ENCODE measurements around the gene TSNAXIP1.

TSNAXIP1 gene, protein sequence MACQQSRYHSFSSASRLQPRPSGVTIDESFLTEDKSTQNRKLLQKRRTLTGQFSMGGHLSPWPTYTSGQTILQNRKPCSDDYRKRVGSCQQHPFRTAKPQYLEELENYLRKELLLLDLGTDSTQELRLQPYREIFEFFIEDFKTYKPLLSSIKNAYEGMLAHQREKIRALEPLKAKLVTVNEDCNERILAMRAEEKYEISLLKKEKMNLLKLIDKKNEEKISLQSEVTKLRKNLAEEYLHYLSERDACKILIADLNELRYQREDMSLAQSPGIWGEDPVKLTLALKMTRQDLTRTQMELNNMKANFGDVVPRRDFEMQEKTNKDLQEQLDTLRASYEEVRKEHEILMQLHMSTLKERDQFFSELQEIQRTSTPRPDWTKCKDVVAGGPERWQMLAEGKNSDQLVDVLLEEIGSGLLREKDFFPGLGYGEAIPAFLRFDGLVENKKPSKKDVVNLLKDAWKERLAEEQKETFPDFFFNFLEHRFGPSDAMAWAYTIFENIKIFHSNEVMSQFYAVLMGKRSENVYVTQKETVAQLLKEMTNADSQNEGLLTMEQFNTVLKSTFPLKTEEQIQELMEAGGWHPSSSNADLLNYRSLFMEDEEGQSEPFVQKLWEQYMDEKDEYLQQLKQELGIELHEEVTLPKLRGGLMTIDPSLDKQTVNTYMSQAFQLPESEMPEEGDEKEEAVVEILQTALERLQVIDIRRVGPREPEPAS

DNA sequence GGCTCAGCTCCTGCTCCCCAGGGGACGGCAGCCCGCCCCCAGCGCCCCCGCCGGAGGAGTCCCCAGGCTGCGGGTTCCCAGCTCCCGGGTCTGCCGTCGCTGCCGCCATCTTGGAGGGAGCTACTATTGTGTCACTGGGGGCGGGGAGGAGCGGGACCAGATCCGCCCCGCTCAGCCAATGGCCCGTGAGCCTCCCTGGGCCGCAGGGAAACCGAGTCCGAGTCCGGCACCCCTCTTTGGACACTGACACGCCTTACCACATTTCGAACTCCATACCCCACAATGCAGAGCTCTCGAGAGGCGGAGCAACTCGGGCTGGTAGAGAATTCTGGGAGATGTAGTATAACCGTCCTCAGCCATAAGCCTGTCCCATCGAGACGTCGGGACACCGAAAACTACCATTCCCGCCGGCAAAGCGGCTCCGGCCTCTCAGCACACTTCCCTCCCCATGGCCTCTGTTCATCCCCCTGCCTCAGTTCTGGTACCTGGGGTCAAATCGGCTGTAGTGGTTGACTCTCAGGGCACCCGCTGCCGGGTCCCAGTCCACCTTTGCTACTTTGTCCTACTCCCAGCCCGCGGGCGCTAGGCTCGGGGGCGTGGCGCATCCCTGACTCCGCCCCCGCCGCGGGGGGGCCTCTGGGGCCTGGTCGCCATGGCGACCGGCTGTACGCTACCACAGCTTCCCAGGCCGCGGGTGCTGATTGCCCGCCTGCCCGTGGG is at the start of gene TSNAXIP1, which contains the start of gene RANBP10:
Gene TSNAXIP1, plus strand, starts transcription at position 462 of the 720 bp plus-strand sequence. CDS start 261 bp downstream, outside the sequence.
Gene RANBP10, minus strand, starts transcription at position 133 of the 720 bp plus-strand sequence. Its CDS starts 24 bp downstream, at position 109.
- Histone ChIP-seq H3K9me3 (ENCODE audit: control insufficient read depth, low read length) (no peaks in the 10 kb centered on the region), H3K9ac (ENCODE audit: low read length) (peak within 1 kb of the TSS; percentile 95), H3K36me3 (ENCODE audit: control insufficient read depth, insufficient read depth, low read length) (no peaks in the 10 kb centered on the region), H3K4me1 (ENCODE audit: control insufficient read depth, insufficient read depth, low read length) (peaks cover 19% of the 10 kb centered on the region), H3K27me3 (ENCODE audit: control insufficient read depth, insufficient read depth, low read length) (no peaks in the 10 kb centered on the region), H3K4me3 (ENCODE audit: low read length) (peak within 1 kb of the TSS; percentile 97)

GRCh38 chr16:67758006-67758405 is 48.7 kb upstream of the TSNAXIP1 start:
- H3K27me3 ChIP-seq (ENCODE audit: control insufficient read depth, insufficient read depth, low read length) = no peaks in the 10 kb centered on the region
- H3K9me3 ChIP-seq (ENCODE audit: control insufficient read depth, low read length) = no peaks in the 10 kb centered on the region
- H3K36me3 ChIP-seq (ENCODE audit: control insufficient read depth, insufficient read depth, low read length) = no peaks in the 10 kb centered on the region
- H3K4me1 ChIP-seq (ENCODE audit: control insufficient read depth, insufficient read depth, low read length) = peaks cover 12% of the 10 kb centered on the region
- no peak overlapping the region for H3K4me3 ChIP-seq (ENCODE audit: low read length)
- H3K9ac ChIP-seq (ENCODE audit: low read length) = no peak overlapping the region

- no peak overlapping the region for H3K4me3 ChIP-seq (ENCODE audit: low read length)
- H3K9me3 ChIP-seq (ENCODE audit: control insufficient read depth, low read length) = no peaks in the 10 kb centered on the region
- no peaks in the 10 kb centered on the region for H3K27me3 ChIP-seq (ENCODE audit: control insufficient read depth, insufficient read depth, low read length)
- H3K36me3 ChIP-seq (ENCODE audit: control insufficient read depth, insufficient read depth, low read length) = no peaks in the 10 kb centered on the region
- no peak overlapping the region for H3K9ac ChIP-seq (ENCODE audit: low read length)
- peaks cover 12% of the 10 kb centered on the region for H3K4me1 ChIP-seq (ENCODE audit: control insufficient read depth, insufficient read depth, low read length)
Observed at GRCh38 chr16:67758966-67759365, 47.7 kb upstream of the TSNAXIP1 start.

DNA sequence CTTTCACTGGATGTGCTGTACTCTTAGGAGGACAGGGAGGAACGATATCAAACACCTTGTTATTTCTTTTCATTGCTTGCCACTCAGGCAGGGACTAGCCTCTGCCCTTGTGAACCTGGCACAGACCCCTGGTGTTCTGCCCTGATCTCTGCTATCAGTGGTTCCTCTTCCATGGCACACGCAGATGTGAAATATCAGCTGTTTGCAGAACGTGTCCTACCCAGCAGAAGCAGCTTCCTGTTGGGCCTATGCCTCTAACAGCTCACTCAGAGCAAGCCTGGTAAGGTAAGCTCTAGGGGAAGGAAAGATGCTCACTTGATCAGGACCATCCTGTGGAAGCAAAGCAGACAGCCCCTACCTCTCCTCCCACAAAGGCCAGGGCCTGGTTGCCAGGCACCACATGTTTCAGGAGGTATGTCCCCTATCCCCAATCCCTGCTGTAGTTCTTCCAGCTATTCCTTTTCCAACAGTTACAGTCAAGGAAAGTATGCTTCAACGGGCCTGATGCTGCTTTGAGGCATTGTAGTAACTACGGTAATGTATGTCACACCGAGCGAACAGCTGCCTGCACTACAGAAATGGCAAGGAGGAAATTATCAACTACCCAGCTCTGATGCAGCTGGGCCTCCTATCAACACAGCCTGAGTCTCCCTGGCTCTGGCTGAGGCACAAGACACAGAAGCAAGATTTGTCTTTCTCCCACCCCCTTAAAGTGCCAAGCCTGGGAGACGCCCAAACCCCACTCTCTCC is 46.3 kb upstream of the TSNAXIP1 start:
- no peaks in the 10 kb centered on the region for H3K27me3 ChIP-seq (ENCODE audit: control insufficient read depth, insufficient read depth, low read length)
- H3K4me3 ChIP-seq (ENCODE audit: low read length) = no peak overlapping the region
- H3K9me3 ChIP-seq (ENCODE audit: control insufficient read depth, low read length) = no peaks in the 10 kb centered on the region
- H3K9ac ChIP-seq (ENCODE audit: low read length) = no peak overlapping the region
- H3K36me3 ChIP-seq (ENCODE audit: control insufficient read depth, insufficient read depth, low read length) = no peaks in the 10 kb centered on the region
- H3K4me1 ChIP-seq (ENCODE audit: control insufficient read depth, insufficient read depth, low read length) = peaks cover 12% of the 10 kb centered on the region

- Histone ChIP-seq H3K4me3 (ENCODE audit: low read length) (no peak overlapping the region), H3K36me3 (ENCODE audit: control insufficient read depth, insufficient read depth, low read length) (no peaks in the 10 kb centered on the region), H3K9me3 (ENCODE audit: control insufficient read depth, low read length) (no peaks in the 10 kb centered on the region), H3K9ac (ENCODE audit: low read length) (no peak overlapping the region), H3K4me1 (ENCODE audit: control insufficient read depth, insufficient read depth, low read length) (peaks cover 12% of the 10 kb centered on the region), H3K27me3 (ENCODE audit: control insufficient read depth, insufficient read depth, low read length) (no peaks in the 10 kb centered on the region)
Observed at GRCh38 chr16:67760956-67761230, 45.8 kb upstream of the TSNAXIP1 start.

DNA sequence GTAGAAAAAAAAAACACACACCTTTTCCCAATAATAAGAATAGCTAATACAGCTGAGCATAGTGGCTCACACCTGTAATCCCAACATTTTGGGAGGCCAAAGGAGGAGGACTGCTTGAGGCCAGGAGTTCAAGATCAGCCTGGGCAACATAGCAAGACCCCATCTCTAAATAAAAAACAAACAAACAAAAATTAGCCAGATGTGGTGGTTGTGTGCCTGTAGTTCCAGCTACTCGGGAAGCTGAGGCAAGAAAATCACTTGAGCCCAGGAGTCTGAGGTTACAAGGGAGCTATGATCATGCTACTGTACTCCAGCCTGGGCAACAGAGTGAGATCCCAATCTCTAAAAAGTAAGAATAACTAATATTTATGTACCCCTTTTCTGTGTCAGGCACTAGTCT is 44.8 kb upstream of the TSNAXIP1 start:
- H3K4me1 ChIP-seq (ENCODE audit: control insufficient read depth, insufficient read depth, low read length) = peaks cover 12% of the 10 kb centered on the region
- no peak overlapping the region for H3K9ac ChIP-seq (ENCODE audit: low read length)
- no peaks in the 10 kb centered on the region for H3K27me3 ChIP-seq (ENCODE audit: control insufficient read depth, insufficient read depth, low read length)
- no peak overlapping the region for H3K4me3 ChIP-seq (ENCODE audit: low read length)
- H3K36me3 ChIP-seq (ENCODE audit: control insufficient read depth, insufficient read depth, low read length) = no peaks in the 10 kb centered on the region
- H3K9me3 ChIP-seq (ENCODE audit: control insufficient read depth, low read length) = no peaks in the 10 kb centered on the region

GRCh38 chr16:67762385-67762784 is 44.3 kb upstream of the TSNAXIP1 start:
- peaks cover 12% of the 10 kb centered on the region for H3K4me1 ChIP-seq (ENCODE audit: control insufficient read depth, insufficient read depth, low read length)
- H3K27me3 ChIP-seq (ENCODE audit: control insufficient read depth, insufficient read depth, low read length) = no peaks in the 10 kb centered on the region
- H3K9ac ChIP-seq (ENCODE audit: low read length) = no peak overlapping the region
- H3K4me3 ChIP-seq (ENCODE audit: low read length) = no peak overlapping the region
- H3K9me3 ChIP-seq (ENCODE audit: control insufficient read depth, low read length) = no peaks in the 10 kb centered on the region
- no peaks in the 10 kb centered on the region for H3K36me3 ChIP-seq (ENCODE audit: control insufficient read depth, insufficient read depth, low read length)

DNA sequence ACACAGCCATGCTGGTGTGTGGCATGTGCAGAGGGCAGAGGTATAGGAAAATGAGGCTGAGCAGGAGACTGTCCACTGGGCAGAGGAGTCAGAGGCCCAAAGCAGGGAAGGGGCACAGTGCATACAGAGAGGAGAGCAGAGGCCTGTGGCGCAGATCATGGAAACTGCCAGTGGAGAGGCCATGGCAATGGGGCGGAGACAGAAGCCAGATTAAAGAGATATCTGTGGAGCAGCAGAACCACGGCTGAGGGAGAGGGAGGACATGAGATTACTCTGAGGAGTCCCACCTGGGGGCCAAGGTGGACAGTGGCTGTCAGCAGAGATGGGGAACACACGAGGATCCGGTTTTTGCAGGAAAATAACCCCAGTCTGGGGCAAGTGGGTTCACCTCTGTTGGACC is 43.6 kb upstream of the TSNAXIP1 start:
- no peaks in the 10 kb centered on the region for H3K9me3 ChIP-seq (ENCODE audit: control insufficient read depth, low read length)
- H3K36me3 ChIP-seq (ENCODE audit: control insufficient read depth, insufficient read depth, low read length) = no peaks in the 10 kb centered on the region
- no peak overlapping the region for H3K4me3 ChIP-seq (ENCODE audit: low read length)
- peaks cover 12% of the 10 kb centered on the region for H3K4me1 ChIP-seq (ENCODE audit: control insufficient read depth, insufficient read depth, low read length)
- no peak overlapping the region for H3K9ac ChIP-seq (ENCODE audit: low read length)
- H3K27me3 ChIP-seq (ENCODE audit: control insufficient read depth, insufficient read depth, low read length) = no peaks in the 10 kb centered on the region

- H3K9ac ChIP-seq (ENCODE audit: low read length) = no peak overlapping the region
- peaks cover 12% of the 10 kb centered on the region for H3K4me1 ChIP-seq (ENCODE audit: control insufficient read depth, insufficient read depth, low read length)
- no peaks in the 10 kb centered on the region for H3K36me3 ChIP-seq (ENCODE audit: control insufficient read depth, insufficient read depth, low read length)
Observed at GRCh38 chr16:67764158-67764667, 42.5 kb upstream of the TSNAXIP1 start.

DNA sequence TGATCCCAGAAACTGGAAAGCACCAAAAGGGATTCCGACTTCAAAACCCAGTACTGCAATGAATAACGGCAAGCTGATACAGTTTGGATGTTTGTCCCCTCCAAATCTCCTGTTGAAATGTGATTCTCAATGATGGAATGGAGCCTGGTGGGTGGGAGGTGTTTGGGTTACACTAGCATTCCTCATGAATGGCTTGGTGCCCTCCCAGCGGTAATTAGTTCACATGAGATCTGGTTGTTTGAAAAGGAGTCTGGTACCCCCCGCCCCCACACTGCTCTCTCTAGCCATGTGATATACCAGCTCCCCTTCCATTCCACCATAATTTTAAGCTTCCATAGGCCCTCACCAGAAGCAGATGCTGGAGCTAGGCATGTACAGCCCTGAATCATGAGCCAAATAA is 40.4 kb upstream of the TSNAXIP1 start:
- no peak overlapping the region for H3K4me3 ChIP-seq (ENCODE audit: low read length)
- H3K9me3 ChIP-seq (ENCODE audit: control insufficient read depth, low read length) = no peaks in the 10 kb centered on the region
- H3K4me1 ChIP-seq (ENCODE audit: control insufficient read depth, insufficient read depth, low read length) = peaks cover under 1% of the 10 kb centered on the region
- no peaks in the 10 kb centered on the region for H3K36me3 ChIP-seq (ENCODE audit: control insufficient read depth, insufficient read depth, low read length)
- H3K9ac ChIP-seq (ENCODE audit: low read length) = no peak overlapping the region
- no peaks in the 10 kb centered on the region for H3K27me3 ChIP-seq (ENCODE audit: control insufficient read depth, insufficient read depth, low read length)

More at GRCh38 chr16:67764158-67764667, 42.5 kb upstream of the TSNAXIP1 start:
- Histone ChIP-seq H3K9me3 (ENCODE audit: control insufficient read depth, low read length) (no peaks in the 10 kb centered on the region), H3K27me3 (ENCODE audit: control insufficient read depth, insufficient read depth, low read length) (no peaks in the 10 kb centered on the region), H3K4me3 (ENCODE audit: low read length) (no peak overlapping the region)

DNA sequence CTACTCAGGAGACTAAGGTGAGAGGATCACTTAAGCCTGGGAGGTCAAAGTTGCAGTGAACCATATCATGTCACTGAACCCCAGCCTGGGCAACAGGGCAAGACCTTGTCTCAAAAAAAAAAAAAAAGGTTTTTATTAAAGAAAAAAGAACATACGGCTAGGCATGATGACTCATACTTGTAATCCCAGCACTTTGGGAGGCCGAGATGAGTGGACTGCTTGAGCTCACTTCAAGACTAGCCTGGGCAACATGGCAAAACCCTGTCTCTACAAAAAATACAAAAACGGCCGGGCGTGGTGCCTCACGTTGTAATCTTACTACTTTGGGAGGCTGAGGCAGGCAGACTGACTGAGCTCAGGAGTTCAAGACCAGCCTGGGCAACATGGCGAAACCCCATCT is 38.7 kb upstream of the TSNAXIP1 start:
- no peaks in the 10 kb centered on the region for H3K36me3 ChIP-seq (ENCODE audit: control insufficient read depth, insufficient read depth, low read length)
- no peaks in the 10 kb centered on the region for H3K27me3 ChIP-seq (ENCODE audit: control insufficient read depth, insufficient read depth, low read length)
- H3K9ac ChIP-seq (ENCODE audit: low read length) = no peak overlapping the region

More for the DNA sequence above, 38.7 kb upstream of the TSNAXIP1 start:
- Histone ChIP-seq H3K4me1 (ENCODE audit: control insufficient read depth, insufficient read depth, low read length) (no peaks in the 10 kb centered on the region), H3K9me3 (ENCODE audit: control insufficient read depth, low read length) (no peaks in the 10 kb centered on the region), H3K4me3 (ENCODE audit: low read length) (no peak overlapping the region)

Measured in mucosa of stomach (tissue), 1 donor.